Esophagus muscularis mucosa (tissue), 4 donors: ENCODE data around the gene MXRA8.

Experiments used
- EP300 ChIP-seq: sonication (generic); formaldehyde crosslinking; IDR thresholded peaks from one replicate; pipeline ENCODE4 v1.6.1; 2017; ENCODE audit warnings: antibody characterized with exemption
- POLR2A ChIP-seq: fragments of 450-650 bp; IDR thresholded peaks from one replicate; pipeline ENCODE4 v1.6.1; 2017; ENCODE audit warnings: antibody characterized with exemption, moderate library complexity, mild to moderate bottlenecking, low read depth
- POLR2AphosphoS5 ChIP-seq, 2 donors: sonication (generic); formaldehyde crosslinking; IDR thresholded peaks; one replicate each; pipeline ENCODE4 v1.6.1; 2017; ENCODE audit warnings: antibody characterized with exemption in 2 of 2
- TF ChIP-seq, protein P1 (sequence below), 3 experiments: fragments of 200-600 bp in 2 of 3; fragments of 450-650 bp in 1 of 3; sonication (generic) in 2 of 3; IDR thresholded peaks; one replicate each; pipeline ENCODE4 v1.5.1; 2017 to 2019; ENCODE audit warnings: antibody characterized with exemption in 3 of 3, mild to moderate bottlenecking in 2 of 3, moderate library complexity in 1 of 3

GRCh38 chr1:1391225-1391624, 32.9 kb upstream of the MXRA8 start:
- TF ChIP-seq, protein P1, sequence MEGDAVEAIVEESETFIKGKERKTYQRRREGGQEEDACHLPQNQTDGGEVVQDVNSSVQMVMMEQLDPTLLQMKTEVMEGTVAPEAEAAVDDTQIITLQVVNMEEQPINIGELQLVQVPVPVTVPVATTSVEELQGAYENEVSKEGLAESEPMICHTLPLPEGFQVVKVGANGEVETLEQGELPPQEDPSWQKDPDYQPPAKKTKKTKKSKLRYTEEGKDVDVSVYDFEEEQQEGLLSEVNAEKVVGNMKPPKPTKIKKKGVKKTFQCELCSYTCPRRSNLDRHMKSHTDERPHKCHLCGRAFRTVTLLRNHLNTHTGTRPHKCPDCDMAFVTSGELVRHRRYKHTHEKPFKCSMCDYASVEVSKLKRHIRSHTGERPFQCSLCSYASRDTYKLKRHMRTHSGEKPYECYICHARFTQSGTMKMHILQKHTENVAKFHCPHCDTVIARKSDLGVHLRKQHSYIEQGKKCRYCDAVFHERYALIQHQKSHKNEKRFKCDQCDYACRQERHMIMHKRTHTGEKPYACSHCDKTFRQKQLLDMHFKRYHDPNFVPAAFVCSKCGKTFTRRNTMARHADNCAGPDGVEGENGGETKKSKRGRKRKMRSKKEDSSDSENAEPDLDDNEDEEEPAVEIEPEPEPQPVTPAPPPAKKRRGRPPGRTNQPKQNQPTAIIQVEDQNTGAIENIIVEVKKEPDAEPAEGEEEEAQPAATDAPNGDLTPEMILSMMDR (IDR thresholded peaks at IDR 0.05) = no peak
- TF ChIP-seq POLR2AphosphoS5 (IDR thresholded peaks at IDR 0.05) = no peak
- TF ChIP-seq EP300 = no peak
- TF ChIP-seq POLR2A = no peak
